BLaER1 (cell line): ENCODE measurements around the gene MAPK8.

Source experiments
- H3K27ac ChIP-seq: shearing (Covaris generic); formaldehyde crosslinking; 2 replicates; pipeline ENCODE4 v1.8.1; 2022
- H3K27me3 ChIP-seq: shearing (Covaris generic); formaldehyde crosslinking; 2 replicates; pipeline ENCODE4 v1.8.1; 2022
- H3K36me3 ChIP-seq: shearing (Covaris generic); formaldehyde crosslinking; 2 replicates; pipeline ENCODE4 v1.8.1; 2022
- H3K4me1 ChIP-seq: shearing (Covaris generic); formaldehyde crosslinking; 2 replicates; pipeline ENCODE4 v1.8.1; 2022
- H3K4me2 ChIP-seq: shearing (Covaris generic); formaldehyde crosslinking; 2 replicates; pipeline ENCODE4 v1.8.1; 2022
- H3K4me3 ChIP-seq: shearing (Covaris generic); formaldehyde crosslinking; 2 replicates; pipeline ENCODE4 v1.8.1; 2022
- H3K9ac ChIP-seq: shearing (Covaris generic); formaldehyde crosslinking; 2 replicates; pipeline ENCODE4 v1.8.1; 2022
- H3K9me3 ChIP-seq: shearing (Covaris generic); formaldehyde crosslinking; 2 replicates; pipeline ENCODE4 v1.8.1; 2022
- H4K20me1 ChIP-seq: shearing (Covaris generic); formaldehyde crosslinking; 2 replicates; pipeline ENCODE4 v1.8.1; 2022
- Cebpa-rat ChIP-seq: shearing (Covaris generic); IDR thresholded peaks from 2 replicates; pipeline ENCODE4 v1.8.1; 2022

MAPK8 gene

DNA sequence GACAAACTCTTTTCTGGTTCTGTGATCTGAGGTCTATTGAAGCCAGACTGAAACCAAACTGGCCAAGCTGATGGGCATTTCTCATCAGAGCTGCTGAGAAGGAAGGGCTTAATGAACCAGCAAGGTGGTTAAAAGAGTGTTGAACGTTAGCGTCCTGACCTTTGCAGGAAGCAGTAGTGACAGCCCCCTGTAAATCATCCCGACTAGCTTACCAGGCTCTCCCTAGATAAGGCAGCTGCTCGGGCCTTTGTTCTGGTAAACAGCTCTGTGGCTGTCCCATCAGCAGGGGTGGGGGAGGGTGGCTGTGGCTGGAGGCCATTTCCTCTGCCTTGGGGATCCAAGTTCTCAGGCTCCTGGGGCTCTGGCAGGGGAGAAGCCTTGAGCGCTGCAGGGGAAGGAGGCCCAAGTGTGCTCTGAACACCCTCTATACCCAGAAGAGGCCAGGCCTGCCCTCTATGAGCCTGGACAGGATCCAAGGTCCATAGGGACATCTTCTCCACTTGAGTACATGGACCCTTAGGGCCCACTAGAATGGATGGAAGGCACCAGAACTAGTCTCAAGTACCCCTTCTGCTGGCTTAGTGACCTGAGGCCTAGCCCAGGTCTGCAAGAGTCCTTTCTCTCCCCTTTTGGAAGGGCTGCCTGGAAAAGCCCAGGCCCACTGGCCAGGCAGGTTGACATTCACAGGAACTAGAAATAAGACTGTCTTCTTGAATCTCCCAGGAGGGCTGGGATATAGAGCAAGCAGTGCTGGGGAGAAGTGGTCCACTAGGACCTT, 163.8 kb downstream of the MAPK8 start:
- H3K9ac ChIP-seq = no peak overlapping the region
- peak overlapping the region; percentile 65 for H3K27ac ChIP-seq
- H3K27me3 ChIP-seq = no peaks in the 10 kb centered on the region
- H3K36me3 ChIP-seq = no peaks in the 10 kb centered on the region
- peaks cover 39% of the 10 kb centered on the region for H3K4me1 ChIP-seq
- H4K20me1 ChIP-seq = no peaks in the 10 kb centered on the region
- TF ChIP-seq Cebpa-rat = no peak
- peak overlapping the region; percentile 70 for H3K4me2 ChIP-seq
- H3K9me3 ChIP-seq = peaks cover 7% of the 10 kb centered on the region; the same call in 1 of the 2 replicates
- H3K4me3 ChIP-seq = no peak overlapping the region

DNA sequence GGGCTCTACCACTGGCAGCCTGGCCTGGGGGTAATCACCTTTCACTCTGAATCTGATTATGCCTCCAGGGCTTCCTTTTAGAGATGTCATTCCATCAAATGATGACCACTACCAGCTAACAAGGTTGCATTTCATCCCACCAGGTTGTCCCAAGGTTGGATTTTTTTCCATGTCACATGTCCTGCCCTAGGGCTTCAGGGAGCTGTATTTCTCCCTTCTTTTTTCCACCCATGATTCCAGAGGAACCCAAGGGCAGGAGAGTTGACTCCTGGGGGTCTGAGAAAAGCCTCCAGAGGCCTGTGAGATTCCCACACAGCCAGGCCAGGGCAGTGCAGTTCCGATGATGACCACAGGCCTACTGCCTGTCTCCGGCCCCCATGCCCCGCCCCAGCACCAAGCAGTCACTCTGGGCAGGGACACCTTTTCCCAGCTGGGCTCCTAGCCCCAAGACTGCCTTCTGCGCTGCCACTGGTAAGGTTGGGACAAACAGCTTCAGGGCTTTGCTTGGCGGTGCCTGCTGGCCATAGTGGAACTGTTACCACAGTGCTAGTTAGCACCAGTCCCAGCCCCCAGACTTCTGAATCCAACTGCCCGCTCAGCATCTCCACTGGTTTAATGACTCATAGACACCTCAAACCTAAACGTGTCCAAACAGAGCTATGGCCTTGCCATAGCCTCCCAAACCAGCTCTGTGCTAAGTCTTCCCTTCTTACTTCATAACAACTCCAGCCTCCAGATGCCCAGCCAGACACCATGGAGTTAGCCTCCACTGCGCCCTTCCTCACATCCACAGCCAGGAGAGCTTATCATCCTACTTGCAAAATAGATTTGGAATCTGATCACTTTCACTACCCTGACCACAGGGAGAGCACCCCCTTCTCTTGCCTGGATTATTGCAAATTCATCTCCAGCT, 164.7 kb downstream of the MAPK8 start:
- peaks cover 47% of the 10 kb centered on the region for H3K4me1 ChIP-seq
- TF ChIP-seq Cebpa-rat = no peak
- no peaks in the 10 kb centered on the region for H3K36me3 ChIP-seq
- no peaks in the 10 kb centered on the region for H4K20me1 ChIP-seq
- peak overlapping the region; percentile 65 for H3K27ac ChIP-seq
- peaks cover 7% of the 10 kb centered on the region; the same call in 1 of the 2 replicates for H3K9me3 ChIP-seq
- no peaks in the 10 kb centered on the region for H3K27me3 ChIP-seq
- peak overlapping the region; percentile 70 for H3K4me2 ChIP-seq
- H3K4me3 ChIP-seq = no peak overlapping the region
- no peak overlapping the region for H3K9ac ChIP-seq

DNA sequence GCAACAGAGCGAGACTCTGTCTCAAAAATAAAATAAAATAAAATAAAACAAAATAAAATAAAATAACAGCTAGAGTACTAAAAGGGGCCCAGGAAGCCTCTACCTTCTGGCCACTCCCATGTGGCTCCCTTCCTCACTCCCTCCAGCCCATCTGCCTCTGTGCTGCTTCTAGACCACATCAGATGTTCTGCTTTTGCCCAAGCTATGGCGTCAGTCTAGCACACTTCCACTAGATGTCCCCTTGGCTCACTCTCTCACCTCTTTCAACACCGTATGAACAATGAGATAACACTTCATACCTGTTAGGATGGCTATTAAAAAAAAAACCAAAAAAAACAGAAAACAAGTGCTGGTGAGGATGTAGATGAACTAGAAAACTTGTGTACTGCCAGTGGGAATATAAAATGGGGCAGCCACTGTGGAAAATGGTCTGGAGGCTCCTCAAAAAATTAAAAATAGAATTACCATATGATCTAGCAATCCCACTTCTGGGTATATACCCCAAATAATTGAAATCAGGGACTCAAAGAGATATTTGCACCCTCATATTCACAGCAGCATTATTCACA, 166.1 kb downstream of the MAPK8 start:
- TF ChIP-seq Cebpa-rat = no peak
- no peak overlapping the region for H3K4me3 ChIP-seq
- no peaks in the 10 kb centered on the region for H3K27me3 ChIP-seq
- H3K27ac ChIP-seq = no peak overlapping the region
- H3K36me3 ChIP-seq = no peaks in the 10 kb centered on the region
- peaks cover 61% of the 10 kb centered on the region for H3K4me1 ChIP-seq
- no peak overlapping the region for H3K9ac ChIP-seq
- H3K4me2 ChIP-seq = no peak overlapping the region
- H3K9me3 ChIP-seq = peaks cover 7% of the 10 kb centered on the region; the same call in 1 of the 2 replicates
- H4K20me1 ChIP-seq = no peaks in the 10 kb centered on the region

DNA sequence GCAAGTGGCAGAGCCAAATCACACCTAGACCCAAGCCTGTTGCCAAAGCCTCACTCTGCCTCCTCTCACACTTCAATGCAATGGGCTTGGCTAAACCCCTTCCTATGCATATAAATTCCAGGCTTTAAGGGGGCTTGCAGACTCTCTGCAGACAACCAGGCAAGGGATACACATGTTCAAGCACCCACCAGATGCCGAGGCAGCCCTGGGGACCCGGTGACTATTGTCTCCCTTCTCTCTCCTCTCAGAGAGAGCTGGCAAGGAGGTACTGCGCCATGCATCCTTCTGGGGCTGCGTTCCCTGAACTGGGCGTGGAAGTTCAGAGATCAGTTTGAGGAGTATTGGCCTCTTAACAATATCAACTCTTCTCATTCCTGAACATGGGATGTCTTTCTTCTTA, 167.2 kb downstream of the MAPK8 start:
- H4K20me1 ChIP-seq = no peaks in the 10 kb centered on the region
- H3K4me3 ChIP-seq = no peak overlapping the region
- H3K9ac ChIP-seq = no peak overlapping the region
- H3K4me1 ChIP-seq = peaks cover 68% of the 10 kb centered on the region
- no peak overlapping the region for H3K27ac ChIP-seq
- H3K9me3 ChIP-seq = peaks cover 7% of the 10 kb centered on the region; the same call in 1 of the 2 replicates
- H3K4me2 ChIP-seq = no peak overlapping the region
- H3K36me3 ChIP-seq = no peaks in the 10 kb centered on the region
- TF ChIP-seq Cebpa-rat = no peak
- no peaks in the 10 kb centered on the region for H3K27me3 ChIP-seq

DNA sequence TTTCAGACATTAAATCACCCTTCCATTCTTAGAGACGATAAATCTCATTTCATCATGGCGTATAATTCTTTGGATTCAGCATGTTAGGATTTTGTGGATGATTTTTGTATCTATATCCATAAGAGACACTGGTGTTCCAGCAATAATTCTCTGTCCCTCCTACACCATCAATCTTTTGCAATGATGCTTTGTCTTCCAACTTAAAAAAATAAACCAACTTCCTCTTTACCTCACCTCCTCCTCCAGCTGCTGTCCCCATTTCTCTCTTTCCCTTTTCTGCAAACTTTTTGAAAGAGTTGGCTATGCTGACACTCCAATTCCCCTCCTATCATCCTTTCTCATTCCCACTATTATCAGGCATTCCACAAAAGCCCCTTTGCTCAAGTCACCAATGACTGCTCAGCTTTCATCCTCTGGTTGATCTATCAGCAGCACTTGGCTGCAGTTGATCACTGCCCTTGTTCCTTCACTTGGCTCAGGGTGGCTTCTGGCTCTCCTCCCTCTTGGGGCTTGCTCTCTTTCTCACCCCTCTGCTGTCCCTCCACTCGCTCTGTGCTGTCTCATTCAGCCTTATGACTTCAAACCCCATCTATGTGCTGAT, 168.4 kb downstream of the MAPK8 start:
- no peaks in the 10 kb centered on the region for H3K27me3 ChIP-seq
- no peak for TF ChIP-seq Cebpa-rat
- peak overlapping the region; percentile 94 for H3K4me2 ChIP-seq
- peaks cover 67% of the 10 kb centered on the region for H3K4me1 ChIP-seq
- no peak overlapping the region for H3K9ac ChIP-seq
- no peaks in the 10 kb centered on the region for H3K36me3 ChIP-seq
- no peak overlapping the region for H3K4me3 ChIP-seq
- H3K27ac ChIP-seq = peak overlapping the region; percentile 54
- H4K20me1 ChIP-seq = no peaks in the 10 kb centered on the region
- H3K9me3 ChIP-seq = peaks cover 7% of the 10 kb centered on the region; the same call in 1 of the 2 replicates

DNA sequence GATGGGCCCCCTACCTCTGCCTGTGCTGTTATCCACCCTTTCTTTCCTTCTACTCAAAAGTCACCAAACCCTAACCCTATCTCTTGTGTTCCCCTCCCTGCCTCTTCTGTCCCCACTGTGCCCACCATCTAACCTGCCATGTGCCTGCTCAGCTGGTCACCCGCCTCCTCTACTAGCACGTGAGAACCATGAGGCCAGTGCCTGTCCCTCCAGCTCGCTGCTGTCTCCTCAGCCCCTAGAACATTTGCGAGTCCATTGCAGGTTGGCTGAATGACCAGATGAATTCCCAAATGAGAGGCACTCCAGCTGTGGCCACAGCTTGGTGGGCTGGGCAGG, 169.4 kb downstream of the MAPK8 start:
- peaks cover 7% of the 10 kb centered on the region; the same call in 1 of the 2 replicates for H3K9me3 ChIP-seq
- no peaks in the 10 kb centered on the region for H4K20me1 ChIP-seq
- TF ChIP-seq Cebpa-rat = no peak
- no peaks in the 10 kb centered on the region for H3K27me3 ChIP-seq
- peak overlapping the region; percentile 94 for H3K4me2 ChIP-seq
- peaks cover 65% of the 10 kb centered on the region for H3K4me1 ChIP-seq
- peak overlapping the region; percentile 43 for H3K4me3 ChIP-seq
- peak overlapping the region; percentile 26; the same call in 1 of the 2 replicates for H3K9ac ChIP-seq
- H3K36me3 ChIP-seq = no peaks in the 10 kb centered on the region
- peak overlapping the region; percentile 71 for H3K27ac ChIP-seq

DNA sequence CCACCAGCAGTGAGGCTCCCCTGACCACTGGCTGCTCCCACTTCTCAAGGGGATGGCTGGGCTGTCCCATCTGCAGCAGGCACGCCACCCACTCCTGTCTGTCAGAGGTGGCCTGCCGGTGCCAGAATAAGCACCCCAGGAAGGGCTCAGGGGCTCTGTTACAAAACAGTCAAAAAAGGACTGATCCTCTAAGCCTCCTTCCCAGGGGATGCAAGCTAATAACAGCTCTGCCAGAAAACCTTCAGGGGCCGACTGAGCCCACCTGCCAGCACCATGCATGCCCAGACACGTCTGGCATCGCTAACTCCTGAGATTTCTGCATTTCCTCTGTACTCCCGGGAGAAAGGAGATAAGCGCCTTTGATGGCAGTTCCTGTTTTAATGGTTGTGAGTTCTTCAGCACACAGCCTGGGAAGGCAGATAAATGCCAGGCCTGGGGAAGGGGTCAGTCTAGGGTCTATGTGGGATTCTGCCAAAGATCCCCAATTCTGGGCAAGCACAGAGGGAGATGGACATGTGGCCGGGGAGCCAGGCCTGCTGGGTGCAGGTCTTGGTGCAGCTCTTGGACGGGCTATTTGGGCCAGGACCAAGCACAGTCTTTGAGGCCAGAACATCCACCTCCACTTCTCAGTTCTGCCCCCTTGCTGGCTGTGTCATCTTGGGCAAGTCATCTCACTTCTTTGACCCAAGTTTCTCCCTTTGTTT, 170.0 kb downstream of the MAPK8 start:
- H3K27me3 ChIP-seq = no peaks in the 10 kb centered on the region
- no peaks in the 10 kb centered on the region for H4K20me1 ChIP-seq
- H3K36me3 ChIP-seq = no peaks in the 10 kb centered on the region
- no peak for TF ChIP-seq Cebpa-rat
- peak overlapping the region; percentile 26; the same call in 1 of the 2 replicates for H3K9ac ChIP-seq
- H3K4me2 ChIP-seq = peak overlapping the region; percentile 94
- peak overlapping the region; percentile 43 for H3K4me3 ChIP-seq
- H3K9me3 ChIP-seq = peaks cover 7% of the 10 kb centered on the region; the same call in 1 of the 2 replicates
- H3K4me1 ChIP-seq = peaks cover 63% of the 10 kb centered on the region
- H3K27ac ChIP-seq = peak overlapping the region; percentile 71

DNA sequence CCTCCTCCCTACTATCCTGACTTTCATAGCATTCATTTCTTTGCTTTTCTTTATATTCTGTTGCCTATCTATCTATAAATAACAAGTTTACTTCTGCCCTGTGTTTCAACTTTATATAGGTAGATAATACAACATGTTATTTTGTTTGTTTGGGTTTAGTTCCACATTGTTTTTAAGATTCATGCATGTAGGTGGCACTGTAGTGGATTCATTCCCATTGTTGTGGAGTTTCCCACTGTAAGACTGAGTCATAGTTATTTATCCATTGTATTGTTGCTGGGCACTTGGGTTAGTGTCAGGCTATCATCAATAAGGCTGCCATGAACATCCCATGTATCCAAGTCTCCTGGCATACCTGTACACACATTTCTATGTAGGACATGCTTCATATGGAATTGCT, 170.7 kb downstream of the MAPK8 start:
- Histone ChIP-seq H3K27me3 (no peaks in the 10 kb centered on the region), H3K4me3 (no peak overlapping the region), H3K9me3 (peaks cover 7% of the 10 kb centered on the region; the same call in 1 of the 2 replicates), H3K4me2 (peak overlapping the region; percentile 94), H3K36me3 (no peaks in the 10 kb centered on the region), H3K4me1 (peaks cover 63% of the 10 kb centered on the region), H3K9ac (no peak overlapping the region), H4K20me1 (no peaks in the 10 kb centered on the region), H3K27ac (no peak overlapping the region)
- TF ChIP-seq Cebpa-rat = no peak

DNA sequence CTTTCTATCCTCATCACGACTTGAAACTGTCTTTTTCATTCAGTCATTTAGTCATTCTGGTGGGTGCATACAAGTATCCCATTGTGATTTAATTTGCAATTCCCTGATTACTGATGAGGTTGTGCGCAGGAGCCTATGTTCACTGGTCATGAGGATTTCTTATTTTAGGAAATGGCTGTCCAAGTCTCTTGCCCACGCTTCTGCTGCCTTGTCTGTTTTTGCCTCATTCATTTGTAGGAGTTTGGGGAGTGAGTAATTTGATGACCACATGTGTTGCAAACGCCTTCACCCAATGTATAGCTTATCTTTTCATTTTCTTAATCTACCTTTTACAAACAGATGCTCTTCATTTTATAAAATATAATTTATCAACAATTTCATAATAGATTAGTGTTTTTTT, 171.1 kb downstream of the MAPK8 start:
- no peak overlapping the region for H3K4me3 ChIP-seq
- no peak overlapping the region for H3K27ac ChIP-seq
- no peaks in the 10 kb centered on the region for H3K36me3 ChIP-seq
- peaks cover 5% of the 10 kb centered on the region; the same call in 1 of the 2 replicates for H3K9me3 ChIP-seq
- H3K27me3 ChIP-seq = no peaks in the 10 kb centered on the region
- H3K9ac ChIP-seq = no peak overlapping the region
- no peak for TF ChIP-seq Cebpa-rat
- H4K20me1 ChIP-seq = no peaks in the 10 kb centered on the region
- H3K4me2 ChIP-seq = no peak overlapping the region
- peaks cover 63% of the 10 kb centered on the region for H3K4me1 ChIP-seq
